Measurements from ENCODE around the gene TSPOAP1.

DNA sequence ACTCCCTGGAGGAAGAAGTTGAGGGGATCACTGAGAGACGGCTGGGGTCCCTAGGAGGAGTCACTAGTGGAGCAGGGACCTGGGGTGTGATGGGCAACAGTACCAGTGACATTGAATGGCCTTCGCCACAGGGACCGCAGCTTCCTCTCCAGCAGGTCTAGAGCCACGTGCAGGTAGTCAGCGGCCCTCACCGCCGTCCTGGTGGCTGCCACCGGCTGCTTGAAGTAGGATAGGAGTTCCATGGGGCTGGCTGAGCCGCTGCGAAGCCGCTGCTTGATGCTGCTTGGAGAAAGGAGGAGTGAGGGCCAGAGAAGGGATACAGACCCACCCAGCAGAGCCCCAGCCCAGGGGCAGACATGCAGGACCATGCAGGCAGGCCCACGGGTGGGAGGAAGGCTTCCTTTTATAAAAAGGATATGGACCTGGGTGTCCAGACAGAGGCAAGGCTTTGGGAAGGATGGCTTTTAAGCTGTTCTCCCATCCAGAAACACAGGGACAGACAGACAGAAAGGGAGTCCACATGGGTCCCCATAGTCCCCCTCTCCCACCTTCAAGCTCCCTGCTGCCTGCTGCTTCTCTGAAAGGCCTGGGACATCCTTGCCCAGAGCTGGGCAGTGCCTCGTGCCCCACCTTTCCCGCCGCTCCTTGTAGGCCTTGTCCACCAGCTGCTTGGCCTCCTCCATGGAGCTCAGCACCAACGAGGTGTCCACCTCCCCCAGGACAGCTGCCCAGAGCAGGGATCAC is 48.7 kb downstream of the TSPOAP1 start:
- TF ChIP-seq, protein P1, sequence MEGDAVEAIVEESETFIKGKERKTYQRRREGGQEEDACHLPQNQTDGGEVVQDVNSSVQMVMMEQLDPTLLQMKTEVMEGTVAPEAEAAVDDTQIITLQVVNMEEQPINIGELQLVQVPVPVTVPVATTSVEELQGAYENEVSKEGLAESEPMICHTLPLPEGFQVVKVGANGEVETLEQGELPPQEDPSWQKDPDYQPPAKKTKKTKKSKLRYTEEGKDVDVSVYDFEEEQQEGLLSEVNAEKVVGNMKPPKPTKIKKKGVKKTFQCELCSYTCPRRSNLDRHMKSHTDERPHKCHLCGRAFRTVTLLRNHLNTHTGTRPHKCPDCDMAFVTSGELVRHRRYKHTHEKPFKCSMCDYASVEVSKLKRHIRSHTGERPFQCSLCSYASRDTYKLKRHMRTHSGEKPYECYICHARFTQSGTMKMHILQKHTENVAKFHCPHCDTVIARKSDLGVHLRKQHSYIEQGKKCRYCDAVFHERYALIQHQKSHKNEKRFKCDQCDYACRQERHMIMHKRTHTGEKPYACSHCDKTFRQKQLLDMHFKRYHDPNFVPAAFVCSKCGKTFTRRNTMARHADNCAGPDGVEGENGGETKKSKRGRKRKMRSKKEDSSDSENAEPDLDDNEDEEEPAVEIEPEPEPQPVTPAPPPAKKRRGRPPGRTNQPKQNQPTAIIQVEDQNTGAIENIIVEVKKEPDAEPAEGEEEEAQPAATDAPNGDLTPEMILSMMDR (IDR thresholded peaks at IDR 0.05 in 2 of 3, conservative IDR thresholded peaks at IDR 0.05 in 1 of 3; ENCODE audit: control insufficient read depth in 2 of 3, extremely low read depth in 1 of 3, insufficient read depth in 1 of 3, low read depth in 3 of 3, low read length in 3 of 3) = no peak
- TF ChIP-seq YY1 (IDR thresholded peaks at IDR 0.05; ENCODE audit: low read depth, low read length) (no peak), YBX1 (IDR thresholded peaks at IDR 0.05) (no peak), ZBED1 (IDR thresholded peaks at IDR 0.05; ENCODE audit: borderline replicate concordance) (no peak), BHLHE40 (IDR thresholded peaks at IDR 0.05; ENCODE audit: borderline replicate concordance in 1 of 2, low read depth in 2 of 2, low read length in 1 of 2) (no peak), ZNF274 (IDR thresholded peaks at IDR 0.05; ENCODE audit: insufficient read depth, insufficient read length) (no peak), MYC (IDR thresholded peaks at IDR 0.05; ENCODE audit: insufficient read depth, insufficient read length, insufficient replicate concordance, low read length, severe bottlenecking) (no peak), POLR2A (IDR thresholded peaks at IDR 0.05; ENCODE audit: low read depth, low read length) (no peak), RFX5 (IDR thresholded peaks at IDR 0.05; ENCODE audit: low read depth, low read length) (no peak), RBBP5 (conservative IDR thresholded peaks at IDR 0.05) (no peak), SUPT20H (IDR thresholded peaks at IDR 0.05; ENCODE audit: borderline replicate concordance, control insufficient read depth, low read depth, low read length) (no peak), CEBPB (IDR thresholded peaks at IDR 0.05; ENCODE audit: borderline replicate concordance in 1 of 2, low read depth in 2 of 2, low read length in 2 of 2) (no peak)
- TF ChIP-seq, protein P2, sequence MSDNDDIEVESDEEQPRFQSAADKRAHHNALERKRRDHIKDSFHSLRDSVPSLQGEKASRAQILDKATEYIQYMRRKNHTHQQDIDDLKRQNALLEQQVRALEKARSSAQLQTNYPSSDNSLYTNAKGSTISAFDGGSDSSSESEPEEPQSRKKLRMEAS (IDR thresholded peaks at IDR 0.05; ENCODE audit: low read depth, low read length) = no peak

Measured in GM12878 (cell line).